Measurements from ENCODE around the gene ARL8B. TPM values are rescaled to one million over a fixed set of nuclear protein-coding genes. Genes with fewer than 3 reads are reported as not detected.

Gene ARL8B
- total and polyA plus RNA-seq, 2 of the 8 experiments (the other 6 are each of a cell fraction or from before 2014, with no cell fraction given), result 14.5 to 27.8 TPM

GRCh38 chr3:5227812-5228211, 105.7 kb downstream of the ARL8B start:
- no peaks in the 10 kb centered on the region for H3K79me2 ChIP-seq (ENCODE audit: control insufficient read depth in 1 of 2, insufficient read depth in 2 of 2, low read length in 2 of 2)
- no peaks in the 10 kb centered on the region for H3K79me1 ChIP-seq (ENCODE audit: low read depth, low read length)
- H3K4me3 ChIP-seq (ENCODE audit: extremely low read depth in 1 of 4, insufficient read depth in 2 of 4, low read depth in 3 of 4, low read length in 4 of 4), result no peak overlapping the region
- no peak overlapping the region for H2AK5ac ChIP-seq (ENCODE audit: low read depth, low read length)
- H2BK5ac ChIP-seq (ENCODE audit: low read depth, low read length), result no peak overlapping the region
- FAIRE-seq (no peak), DNase-seq (ENCODE audit: low read depth in 1 of 2, low spot score in 2 of 2) (no peak)
- H3K4ac ChIP-seq (replicated peaks; ENCODE audit: insufficient read length, low read depth, low read length), result no peak overlapping the region
- no peaks in the 10 kb centered on the region for H3K36me3 ChIP-seq (ENCODE audit: control insufficient read depth in 2 of 4, insufficient read depth in 4 of 4, low read length in 3 of 4)
- WGBS, 2 experiments (ENCODE audit: extremely low coverage in 1 of 2, insufficient coverage in 1 of 2, insufficient read length in 1 of 2, insufficient replicate concordance in 2 of 2, low coverage in 1 of 2, low lambda C conversion rate in 2 of 2, missing lambda C conversion rate in 1 of 2), result 91% methylated on average over 6 of the region's 6 CpGs; no CpG with 5 or more reads in 1 of the 2 experiments
- H3K23ac ChIP-seq (ENCODE audit: insufficient read length), result no peak overlapping the region
- no peak overlapping the region for H2AFZ ChIP-seq (ENCODE audit: low read length)
- H2BK20ac ChIP-seq (ENCODE audit: low read length), result no peak overlapping the region
- no peak overlapping the region for H3K9ac ChIP-seq (replicated peaks in 1 of 4; ENCODE audit: extremely low read depth in 1 of 4, low read depth in 3 of 4, low read length in 3 of 4)
- no peaks in the 10 kb centered on the region for H3K27me3 ChIP-seq (replicated peaks in 1 of 4; ENCODE audit: control insufficient read depth in 3 of 4, extremely low read depth in 1 of 4, insufficient read depth in 3 of 4, low read length in 3 of 4)
- H2BK15ac ChIP-seq (ENCODE audit: low read length), result no peak overlapping the region
- H4K5ac ChIP-seq (ENCODE audit: insufficient read length, low read depth, low read length), result no peak overlapping the region
- no peaks in the 10 kb centered on the region for H4K20me1 ChIP-seq (replicated peaks in 1 of 2; ENCODE audit: control insufficient read depth in 1 of 2, insufficient read depth in 2 of 2, low read length in 2 of 2)
- no peaks in the 10 kb centered on the region for H3K23me2 ChIP-seq (ENCODE audit: low read depth, low read length)
- H3K14ac ChIP-seq (ENCODE audit: insufficient read length), result no peak overlapping the region
- H3K56ac ChIP-seq (replicated peaks; ENCODE audit: insufficient read length, low read depth, low read length), result no peak overlapping the region
- no peak overlapping the region for H4K8ac ChIP-seq (ENCODE audit: extremely low read depth, insufficient read depth, low read length)
- no peak overlapping the region for H2BK12ac ChIP-seq (ENCODE audit: low read depth, low read length)
- no peak overlapping the region for H3K18ac ChIP-seq (ENCODE audit: extremely low read depth, low read length)
- no peak overlapping the region for H4K91ac ChIP-seq (replicated peaks; ENCODE audit: insufficient read length, low read length)
- no peak overlapping the region for H2BK120ac ChIP-seq (replicated peaks; ENCODE audit: low read depth, low read length)
- ChIA-PET POLR2A (ENCODE audit: partially characterized antibody) (interaction anchor here (1.7 kb wide), 1 partner anchor 105 kb away, joined by 5 read pairs; no protein-coding TSS in a partner anchor), CTCF (ENCODE audit: partially characterized antibody) (interaction anchor here (0.6 to 1.5 kb wide), 12 partner anchors 9 to 560 kb away, joined by 3 to 7 read pairs (median 4); no protein-coding TSS in a partner anchor)
- no peak overlapping the region for H3K27ac ChIP-seq (ENCODE audit: low read depth, low read length)
- H3K4me1 ChIP-seq (replicated peaks in 1 of 4; ENCODE audit: control insufficient read depth in 3 of 4, insufficient read depth in 4 of 4, low read length in 3 of 4), result peaks cover 0 to 2% (median 2%) of the 10 kb centered on the region in 4 experiments; a peak in 3 of 7 replicates
- no peak overlapping the region for H3K4me2 ChIP-seq (ENCODE audit: insufficient read depth in 1 of 2, low read depth in 2 of 2, low read length in 2 of 2)
- no peaks in the 10 kb centered on the region for H3K9me3 ChIP-seq (ENCODE audit: insufficient read depth in 2 of 2, low read depth in 1 of 2, low read length in 1 of 2)
- no peak for TF ChIP-seq SIN3A (conservative IDR thresholded peaks at IDR 0.05 in 1 of 2, IDR thresholded peaks at IDR 0.05 in 1 of 2; ENCODE audit: low read depth in 1 of 2, low read length in 2 of 2)
- TF ChIP-seq SRF (IDR thresholded peaks at IDR 0.05; ENCODE audit: low read depth, low read length), result no peak
- no peak for TF ChIP-seq ATF2 (IDR thresholded peaks at IDR 0.05; ENCODE audit: low read length)
- no peak for TF ChIP-seq ZNF274 (IDR thresholded peaks at IDR 0.05; ENCODE audit: borderline replicate concordance, extremely low read depth, low read length)
- TF ChIP-seq MAX (IDR thresholded peaks at IDR 0.05), result no peak
- no peak for TF ChIP-seq JUN (IDR thresholded peaks at IDR 0.05; ENCODE audit: low read depth, low read length)
- no peak for TF ChIP-seq RNF2 (IDR thresholded peaks at IDR 0.05; ENCODE audit: borderline replicate concordance, low read depth, low read length, missing control alignments, poor library complexity, severe bottlenecking)
- TF ChIP-seq SAP30 (IDR thresholded peaks at IDR 0.05; ENCODE audit: insufficient read depth, insufficient replicate concordance, low read length), result no peak
- TF ChIP-seq RFX5 (IDR thresholded peaks at IDR 0.05; ENCODE audit: borderline replicate concordance, low read depth, low read length), result no peak
- no peak for TF ChIP-seq POLR2A (IDR thresholded peaks at IDR 0.05; ENCODE audit: control extremely low read depth in 1 of 2, low read depth in 2 of 2, low read length in 2 of 2)
- TF ChIP-seq TCF12 (IDR thresholded peaks at IDR 0.05; ENCODE audit: low read depth, low read length), result no peak

Data from H1 (cell line).